Vagina (tissue), 2 donors: ENCODE measurements around the gene KCNMB3. TPM values are rescaled to one million over a fixed set of nuclear protein-coding genes. Genes with fewer than 3 reads are reported as not detected.
"Not testable (repeated sequence)": the region's sequence is repeated elsewhere in the genome, so short reads cannot be mapped to it uniquely, and the experiment has no call there.

Experiments used
- DNase-seq, 2 donors: peaks; one replicate each; pipeline ENCODE4 v3.0.0-alpha.2; 2017; ENCODE audit errors: extremely low spot score in 2 of 2
- H3K27ac ChIP-seq: fragments of 200-600 bp; sonication (generic); one replicate; pipeline ENCODE4 v1.5.1; 2019
- H3K27me3 ChIP-seq: fragments of 200-600 bp; sonication (generic); one replicate; pipeline ENCODE4 v1.5.1; 2019
- H3K36me3 ChIP-seq, 2 donors: fragments of 200-600 bp; sonication (generic); one replicate each; pipeline ENCODE4 v1.5.1; 2017 to 2019
- H3K4me1 ChIP-seq: fragments of 200-600 bp; sonication (generic); one replicate; pipeline ENCODE4 v1.5.1; 2019
- H3K4me3 ChIP-seq, 2 donors: fragments of 200-600 bp; sonication (generic); 1 replicate in 1 of 2; 2 replicates in 1 of 2; pipeline ENCODE4 v1.5.1; 2016 to 2019
- H3K9me3 ChIP-seq: fragments of 200-600 bp; sonication (generic); one replicate; pipeline ENCODE4 v1.5.1; 2019
- CTCF ChIP-seq, 3 experiments: fragments of 450-650 bp in 2 of 3; fragments of 200-600 bp in 1 of 3; sonication (generic) in 1 of 3; IDR thresholded peaks; one replicate each; pipeline ENCODE4 v1.5.1; 2017 to 2019; ENCODE audit warnings: antibody characterized with exemption in 3 of 3, mild to moderate bottlenecking in 2 of 3, moderate library complexity in 2 of 3
- POLR2A ChIP-seq, 2 donors: fragments of 450-650 bp; IDR thresholded peaks; one replicate each; pipeline ENCODE4 v1.6.1; 2017; ENCODE audit warnings: antibody characterized with exemption in 2 of 2, mild to moderate bottlenecking in 2 of 2, moderate library complexity in 2 of 2
- POLR2AphosphoS5 ChIP-seq, 2 donors: sonication (generic); formaldehyde crosslinking; IDR thresholded peaks; one replicate each; pipeline ENCODE4 v1.9.0; 2017; ENCODE audit warnings: antibody characterized with exemption in 2 of 2, mild to moderate bottlenecking in 2 of 2, low read depth in 1 of 2; ENCODE audit not compliant: insufficient read depth in 1 of 2
- intact Hi-C: fragments of 100-400 bp; cut with DNase I; formaldehyde crosslinking; loops from one replicate; pipeline ENCODE4 v1.15.1; 2023
- total RNA-seq: library from RNA; depleted of rRNA; stranded (reverse); fragments of >200 nt; gene quantifications from one replicate; pipeline ENCODE4 v1.2.3, GENCODE V29; 2016

The KCNMB3 gene
- total RNA-seq, 1 donor from 2014 or later: 1.2 TPM

DNA sequence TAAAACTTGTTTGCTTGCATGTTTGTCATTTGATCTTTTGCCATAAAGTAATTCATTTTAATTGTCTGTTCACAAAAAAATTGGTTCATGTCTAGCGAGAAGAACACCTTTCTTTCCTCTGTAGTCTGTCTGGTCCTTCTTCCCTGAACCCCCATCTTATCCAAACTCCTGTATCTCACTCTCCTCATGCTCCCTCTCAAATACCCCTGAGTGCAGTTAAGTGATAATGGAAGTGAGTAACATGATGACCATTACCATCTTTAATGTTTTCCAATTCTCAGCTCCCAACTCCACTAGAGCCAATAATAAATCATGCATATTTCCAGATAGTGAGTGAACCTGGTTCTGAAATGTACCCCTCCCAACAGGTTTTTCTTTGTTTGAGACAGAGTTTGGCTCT lies 14.2 kb upstream of the KCNMB3 start:
- Histone ChIP-seq H3K27ac (no peak overlapping the region), H3K27me3 (no peaks in the 10 kb centered on the region), H3K36me3 (no peaks in the 10 kb centered on the region), H3K4me1 (no peaks in the 10 kb centered on the region), H3K9me3 (no peaks in the 10 kb centered on the region), H3K4me3 (no peak overlapping the region)
- no peak for DNase-seq
- TF ChIP-seq POLR2A (IDR thresholded peaks at IDR 0.05) (no peak), POLR2AphosphoS5 (IDR thresholded peaks at IDR 0.05; ENCODE audit: insufficient read depth in 1 of 2, low read depth in 1 of 2) (no peak), CTCF (IDR thresholded peaks at IDR 0.05) (no peak)
- intact Hi-C loops: no loop called here

- intact Hi-C loops: loop anchor here (5.0 kb wide), 1 partner anchor 117 kb away; the partner anchor contains the start of gene PIK3CA
- Histone ChIP-seq H3K9me3 (no peaks in the 10 kb centered on the region), H3K4me1 (no peaks in the 10 kb centered on the region), H3K27ac (no peak overlapping the region), H3K36me3 (no peaks in the 10 kb centered on the region), H3K27me3 (no peaks in the 10 kb centered on the region), H3K4me3 (no peak overlapping the region)
- no peak for DNase-seq
- no peak for TF ChIP-seq POLR2A (IDR thresholded peaks at IDR 0.05)
- no peak for TF ChIP-seq POLR2AphosphoS5 (IDR thresholded peaks at IDR 0.05; ENCODE audit: insufficient read depth in 1 of 2, low read depth in 1 of 2)
- no peak for TF ChIP-seq CTCF (IDR thresholded peaks at IDR 0.05)
Observed at GRCh38 chr3:179264449-179264848, 13.5 kb upstream of the KCNMB3 start.

DNA sequence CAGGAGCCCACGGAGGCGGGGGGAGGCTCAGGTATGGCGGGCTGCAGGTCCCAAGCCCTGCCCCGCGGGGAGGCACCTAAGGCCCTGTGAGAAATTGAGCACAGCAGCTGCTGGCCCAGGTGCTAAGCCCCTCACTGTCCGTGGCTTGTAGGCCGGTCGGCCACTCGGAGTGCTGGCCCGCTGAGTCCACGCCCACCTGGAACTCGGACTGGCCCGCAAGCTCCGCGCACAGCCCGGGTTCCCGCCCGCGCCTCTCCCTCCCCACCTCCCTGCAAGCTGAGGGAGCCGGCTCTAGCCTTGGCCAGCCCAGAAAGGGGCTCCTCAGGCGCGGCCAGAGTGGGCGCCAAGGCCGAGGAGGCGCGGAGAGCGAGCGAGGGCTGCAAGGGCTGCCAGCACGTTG lies 12.2 kb upstream of the KCNMB3 start:
- H3K27me3 ChIP-seq: no peaks in the 10 kb centered on the region
- no peaks in the 10 kb centered on the region for H3K4me1 ChIP-seq
- TF ChIP-seq POLR2A (IDR thresholded peaks at IDR 0.05) (no peak), POLR2AphosphoS5 (IDR thresholded peaks at IDR 0.05; ENCODE audit: insufficient read depth in 1 of 2, low read depth in 1 of 2) (no peak), CTCF (IDR thresholded peaks at IDR 0.05) (no peak)
- no peaks in the 10 kb centered on the region for H3K36me3 ChIP-seq
- intact Hi-C loops: loop anchor here (5.0 kb wide), 1 partner anchor 116 kb away; the partner anchor contains the start of gene PIK3CA
- H3K9me3 ChIP-seq: no peaks in the 10 kb centered on the region
- H3K4me3 ChIP-seq: no peak overlapping the region
- no peak overlapping the region for H3K27ac ChIP-seq
- no peak for DNase-seq

- Histone ChIP-seq H3K9me3 (no peaks in the 10 kb centered on the region), H3K27ac (peak overlapping the region; percentile 60), H3K4me1 (no peaks in the 10 kb centered on the region), H3K36me3 (no peaks in the 10 kb centered on the region), H3K4me3 (peak overlapping the region; percentile 62 to 64), H3K27me3 (no peaks in the 10 kb centered on the region)
- DNase-seq: no peak
- intact Hi-C loops: loop anchor here (5.0 kb wide), 1 partner anchor 114 kb away; the partner anchor contains the start of gene PIK3CA
- TF ChIP-seq CTCF (IDR thresholded peaks at IDR 0.05): no peak
- TF ChIP-seq POLR2AphosphoS5 (IDR thresholded peaks at IDR 0.05; ENCODE audit: insufficient read depth in 1 of 2, low read depth in 1 of 2): no peak
- no peak for TF ChIP-seq POLR2A (IDR thresholded peaks at IDR 0.05)
Observed at GRCh38 chr3:179260949-179261765, 10.2 kb upstream of the KCNMB3 start.

GRCh38 chr3:179259959-179260756 lies 9.2 kb upstream of the KCNMB3 start:
- not testable (repeated sequence) for H3K9me3 ChIP-seq, DNase-seq, H3K4me1 ChIP-seq, H3K27ac ChIP-seq, H3K36me3 ChIP-seq, H3K27me3 ChIP-seq, H3K4me3 ChIP-seq
- intact Hi-C loops: loop anchor here (5.0 kb wide), 1 partner anchor 113 kb away; the partner anchor contains the start of gene PIK3CA
